Peyer's patch (tissue), 4 donors: ENCODE data around the gene MICB. TPM values are rescaled to one million over a fixed set of nuclear protein-coding genes. Genes with fewer than 3 reads are reported as not detected.
A peak's percentile ranks its signal among the peaks of the same experiment; 100 is the strongest.
"Not testable (repeated sequence)": the region's sequence is repeated elsewhere in the genome, so short reads cannot be mapped to it uniquely, and the experiment has no call there.

Experiments used
- DNase-seq, 3 donors: peaks; one replicate each; pipeline ENCODE4 v3.0.0-alpha.2; 2017 to 2019
- H3K27ac ChIP-seq, 4 donors: fragments of 200-600 bp; sonication (generic); one replicate each; pipeline ENCODE4 v1.5.1; 2016 to 2019
- H3K27me3 ChIP-seq, 2 donors: fragments of 200-600 bp; sonication (generic); one replicate each; pipeline ENCODE4 v1.5.1; 2019
- H3K36me3 ChIP-seq, 3 donors: fragments of 200-600 bp; sonication (generic); one replicate each; pipeline ENCODE4 v1.5.1; 2016 to 2019
- H3K4me1 ChIP-seq, 4 donors: fragments of 200-600 bp; sonication (generic); one replicate each; pipeline ENCODE4 v1.5.1; 2016 to 2019
- H3K4me3 ChIP-seq, 4 donors: fragments of 200-600 bp; sonication (generic); 1 replicate in 3 of 4; 2 replicates in 1 of 4; pipeline ENCODE4 v1.5.1; 2016 to 2019; ENCODE audit warnings: mild to moderate bottlenecking in 1 of 4
- H3K9me3 ChIP-seq, 4 donors: fragments of 200-600 bp; sonication (generic); one replicate each; pipeline ENCODE4 v1.5.1; 2016 to 2019; ENCODE audit warnings: mild to moderate bottlenecking in 1 of 4
- CTCF ChIP-seq, 6 experiments: fragments of 450-650 bp in 4 of 6; fragments of 200-600 bp in 2 of 6; sonication (generic) in 1 of 6; IDR thresholded peaks; one replicate each; pipeline ENCODE4 v1.5.1; 2017 to 2019; ENCODE audit warnings: antibody characterized with exemption in 6 of 6, mild to moderate bottlenecking in 3 of 6, moderate library complexity in 1 of 6
- POLR2A ChIP-seq, 2 donors: fragments of 450-650 bp; IDR thresholded peaks; one replicate each; pipeline ENCODE4 v1.5.1; 2017; ENCODE audit warnings: antibody characterized with exemption in 2 of 2, mild to moderate bottlenecking in 2 of 2, moderate library complexity in 2 of 2
- total RNA-seq, 4 donors: library from RNA; depleted of rRNA; stranded (reverse); fragments of >200 nt; gene quantifications; one replicate each; pipeline ENCODE4 v1.1.0, GENCODE V29; 2016

MICB gene
- total RNA-seq, 4 donors from 2014 or later: 4.7 to 9.9 (median 8.0) TPM

- no peaks in the 10 kb centered on the region for H3K27me3 ChIP-seq
- no peaks in the 10 kb centered on the region for H3K36me3 ChIP-seq
- TF ChIP-seq POLR2A (IDR thresholded peaks at IDR 0.05) (no peak), CTCF (IDR thresholded peaks at IDR 0.05) (no peak)
These were observed 14.6 kb upstream of the MICB start for GRCh38 chr6:31483392-31483791.

DNA sequence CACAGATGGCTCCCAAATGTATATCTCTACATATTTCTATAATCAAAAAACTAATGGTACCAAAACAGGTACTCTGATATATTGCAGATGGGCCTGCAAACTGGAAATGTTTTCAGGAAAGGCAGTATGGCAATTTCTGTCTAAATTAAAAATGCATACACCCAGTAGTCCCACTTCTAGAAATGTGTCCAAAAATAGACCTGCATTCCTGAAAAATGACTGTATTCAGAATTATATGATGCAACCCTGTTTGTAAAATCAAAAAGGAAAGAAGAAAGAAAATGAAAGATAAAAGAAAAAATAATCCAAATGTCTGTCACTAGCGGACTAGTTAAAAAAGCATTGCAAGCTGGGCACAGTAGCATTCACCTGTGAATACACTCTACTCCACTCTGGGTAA is 12.9 kb upstream of the MICB start:
- no peak overlapping the region for H3K27ac ChIP-seq
- H3K36me3 ChIP-seq: no peaks in the 10 kb centered on the region
- H3K4me3 ChIP-seq: no peak overlapping the region
- no peak for TF ChIP-seq POLR2A (IDR thresholded peaks at IDR 0.05)
- TF ChIP-seq CTCF (IDR thresholded peaks at IDR 0.05): no peak
- no peaks in the 10 kb centered on the region for H3K4me1 ChIP-seq
- H3K27me3 ChIP-seq: no peaks in the 10 kb centered on the region
- H3K9me3 ChIP-seq: no peaks in the 10 kb centered on the region
- DNase-seq: no peak

More at GRCh38 chr6:31483392-31483791, 14.6 kb upstream of the MICB start:
- no peaks in the 10 kb centered on the region for H3K4me1 ChIP-seq
- no peak overlapping the region for H3K27ac ChIP-seq
- H3K4me3 ChIP-seq: no peak overlapping the region
- no peak for DNase-seq
- H3K9me3 ChIP-seq: no peaks in the 10 kb centered on the region

DNA sequence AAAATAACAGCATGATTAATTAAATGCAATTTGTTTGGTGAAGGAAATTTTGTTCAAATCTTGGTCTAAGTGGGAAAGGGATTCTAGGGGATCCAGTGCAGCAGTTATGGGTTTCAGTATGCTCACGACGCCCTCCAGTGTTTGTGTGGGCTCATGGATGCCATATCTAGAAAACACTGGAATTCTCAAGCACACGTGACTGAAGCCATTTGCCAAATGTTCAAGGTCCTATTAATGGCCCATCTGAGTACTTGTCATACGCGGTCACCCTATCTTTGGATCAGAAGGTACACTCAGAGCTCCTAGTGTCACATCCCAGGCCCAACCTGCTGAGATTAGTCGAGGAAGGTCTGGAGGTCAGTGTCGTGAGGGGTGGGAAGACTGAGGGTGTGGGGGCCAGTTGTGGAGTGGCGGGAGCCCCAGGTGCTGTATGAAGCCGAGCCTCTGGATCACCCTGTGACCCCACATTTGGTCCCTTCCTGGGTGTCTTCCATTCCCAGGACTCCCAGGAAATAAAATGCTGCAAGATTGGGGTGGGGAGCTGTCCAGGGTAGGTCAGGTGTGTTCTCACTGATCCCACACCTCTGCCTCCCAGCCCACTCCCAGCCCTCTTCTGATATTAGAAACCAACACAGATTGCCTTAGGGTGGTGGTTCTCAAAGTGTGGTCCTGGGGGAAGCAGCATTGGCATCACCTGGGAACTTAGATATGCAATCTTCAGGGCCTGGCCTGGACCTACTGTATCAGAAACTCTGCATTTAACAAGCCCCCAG is 11.7 kb upstream of the MICB start:
- DNase-seq, H3K4me1 ChIP-seq, H3K27me3 ChIP-seq, H3K4me3 ChIP-seq, H3K9me3 ChIP-seq, H3K27ac ChIP-seq, H3K36me3 ChIP-seq: not testable (repeated sequence)

GRCh38 chr6:31487674-31488073 is 10.3 kb upstream of the MICB start:
- H3K4me1 ChIP-seq, H3K27me3 ChIP-seq, H3K27ac ChIP-seq, DNase-seq, H3K9me3 ChIP-seq, H3K4me3 ChIP-seq, H3K36me3 ChIP-seq: not testable (repeated sequence)

GRCh38 chr6:31489086-31489485 is 8.9 kb upstream of the MICB start:
- H3K4me1 ChIP-seq: peaks cover 0 to 17% (median 0%) of the 10 kb centered on the region in 4 donors

GRCh38 chr6:31490115-31490873 is 7.7 kb upstream of the MICB start:
- Histone ChIP-seq H3K27ac (peak overlapping the region in 1 of 4 donors; percentile 47), H3K9me3 (no peaks in the 10 kb centered on the region)
- DNase-seq: peak in 1 of 3 donors; percentile 39

More at GRCh38 chr6:31489086-31489485, 8.9 kb upstream of the MICB start:
- no peaks in the 10 kb centered on the region for H3K9me3 ChIP-seq
- no peaks in the 10 kb centered on the region for H3K36me3 ChIP-seq
- TF ChIP-seq CTCF (IDR thresholded peaks at IDR 0.05) (no peak), POLR2A (IDR thresholded peaks at IDR 0.05) (no peak)
- no peaks in the 10 kb centered on the region for H3K27me3 ChIP-seq
- no peak overlapping the region for H3K4me3 ChIP-seq
- DNase-seq: peak in 1 of 3 donors; percentile 70
- peak overlapping the region in 2 of 4 donors; percentile 68 to 70 for H3K27ac ChIP-seq

More at GRCh38 chr6:31490115-31490873, 7.7 kb upstream of the MICB start:
- no peak overlapping the region for H3K4me3 ChIP-seq
- TF ChIP-seq CTCF (IDR thresholded peaks at IDR 0.05) (no peak), POLR2A (IDR thresholded peaks at IDR 0.05) (no peak)
- peaks cover 0 to 17% (median 0%) of the 10 kb centered on the region in 4 donors for H3K4me1 ChIP-seq
- no peaks in the 10 kb centered on the region for H3K27me3 ChIP-seq
- H3K36me3 ChIP-seq: no peaks in the 10 kb centered on the region
